ENCODE results near the gene PHLDA1.
"Not testable (repeated sequence)": the region's sequence is repeated elsewhere in the genome, so short reads cannot be mapped to it uniquely, and the experiment has no call there.

Gene PHLDA1

GRCh38 chr12:75985566-75985965 lies 46.0 kb downstream of the PHLDA1 start:
- no peak for DNase-seq (ENCODE audit: low read depth in 2 of 2)

GRCh38 chr12:75984577-75985182 lies 46.9 kb downstream of the PHLDA1 start:
- no peak for DNase-seq (ENCODE audit: low read depth in 2 of 2)

- not testable (repeated sequence) for DNase-seq (ENCODE audit: low read depth in 2 of 2)
Measured at GRCh38 chr12:75983851-75984250, 47.7 kb downstream of the PHLDA1 start.

GRCh38 chr12:75982979-75983660 lies 48.5 kb downstream of the PHLDA1 start:
- no peak for DNase-seq (ENCODE audit: low read depth in 2 of 2)

- DNase-seq (ENCODE audit: low read depth in 2 of 2): no peak
Measured at GRCh38 chr12:75982169-75982564, 49.4 kb downstream of the PHLDA1 start.

GRCh38 chr12:75981247-75982168 lies 50.1 kb downstream of the PHLDA1 start:
- no peak for DNase-seq (ENCODE audit: low read depth in 2 of 2)

- DNase-seq (ENCODE audit: low read depth in 2 of 2): no peak
Measured at GRCh38 chr12:75979181-75979580, 52.4 kb downstream of the PHLDA1 start.

GRCh38 chr12:75978677-75979076 lies 52.9 kb downstream of the PHLDA1 start:
- DNase-seq (ENCODE audit: low read depth in 2 of 2): no peak

GRCh38 chr12:75977952-75978671 lies 53.5 kb downstream of the PHLDA1 start:
- peak; percentile 54 to 57 for DNase-seq (ENCODE audit: low read depth in 2 of 2)

GRCh38 chr12:75977590-75977951 lies 54.0 kb downstream of the PHLDA1 start:
- DNase-seq (ENCODE audit: low read depth in 2 of 2): no peak

GRCh38 chr12:75976913-75977312 lies 54.7 kb downstream of the PHLDA1 start:
- DNase-seq (ENCODE audit: low read depth in 2 of 2): no peak

- no peak for DNase-seq (ENCODE audit: low read depth in 2 of 2)
Measured at GRCh38 chr12:75976113-75976512, 55.5 kb downstream of the PHLDA1 start.

- no peak for DNase-seq (ENCODE audit: low read depth in 2 of 2)
Measured at GRCh38 chr12:75975702-75976101, 55.9 kb downstream of the PHLDA1 start.

Measured in stimulated activated CD8-positive, alpha-beta memory T cell treated with anti-CD3 and anti-CD28 coated beads, Interleukin-2, amount 100 ng/mL, for 1 hour (primary cell).